NCI-H128 (cell line): ENCODE measurements around the gene PCDH9.
A peak's percentile ranks its signal among the peaks of the same experiment; 100 is the strongest.

Source experiments
- DNase-seq: peaks from one replicate; lab custom pipeline; 2025; ENCODE audit not compliant: unreplicated experiment; lab: John Stamatoyannopoulos, UW

Gene PCDH9

GRCh38 chr13:66853564-66853963 is 376.6 kb downstream of the PCDH9 start:
- no peak for DNase-seq

DNA sequence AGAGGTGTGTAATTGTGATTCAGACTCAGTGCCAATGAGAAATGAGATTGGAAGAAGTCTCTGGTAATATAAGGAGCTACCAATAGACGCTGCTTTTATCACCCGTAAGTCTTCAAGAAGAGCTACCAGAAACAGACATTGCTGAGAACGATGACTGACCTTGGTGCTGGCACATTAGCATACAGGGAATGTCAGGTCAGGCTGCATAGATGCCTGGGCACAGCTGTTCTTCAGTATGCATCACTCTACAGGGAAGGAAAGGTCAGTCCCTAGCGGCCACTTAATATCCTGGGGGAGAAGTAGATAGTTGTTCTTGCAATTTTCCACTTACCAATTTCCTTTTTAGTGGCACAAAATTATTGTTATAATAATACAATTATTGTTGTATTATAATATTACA is 380.4 kb downstream of the PCDH9 start:
- DNase-seq = no peak

DNA sequence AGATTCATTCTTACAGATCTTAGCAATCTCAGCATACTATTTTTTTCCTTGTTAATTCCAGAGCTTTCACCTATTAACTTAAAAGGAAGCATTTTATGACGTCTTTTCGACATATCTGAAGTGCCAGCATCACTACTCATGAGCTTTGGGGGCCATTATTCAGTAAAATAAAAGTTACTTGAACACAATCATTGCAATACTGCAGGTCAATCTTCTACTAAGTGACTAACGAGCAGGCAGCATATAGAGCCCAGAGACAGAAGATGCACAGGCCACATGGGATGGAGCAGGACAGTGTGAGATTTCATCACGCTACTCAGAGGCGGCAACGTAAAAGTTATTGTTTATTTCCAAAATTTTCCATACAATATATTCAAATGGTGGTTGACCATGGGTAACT is 382.6 kb downstream of the PCDH9 start:
- DNase-seq = no peak

DNA sequence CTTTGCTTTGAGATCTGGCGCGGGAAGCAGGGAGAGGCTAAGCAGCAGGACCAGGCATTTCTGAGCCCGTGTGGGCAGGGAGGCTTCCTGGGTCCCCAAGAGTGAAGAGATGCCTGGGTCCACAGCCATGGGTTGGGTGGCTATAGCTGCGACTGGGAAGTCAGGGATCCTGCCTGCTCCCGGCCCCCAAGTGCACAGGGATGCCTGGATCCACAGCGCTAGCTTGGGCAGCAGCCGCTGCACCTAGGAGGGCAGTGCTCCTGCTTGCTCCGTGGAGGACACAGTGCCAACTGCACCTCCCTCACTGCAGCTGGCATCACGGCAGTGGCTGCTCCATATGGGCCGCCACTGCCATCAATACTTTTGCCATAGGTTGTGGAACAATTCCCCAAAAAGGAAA is 384.7 kb downstream of the PCDH9 start:
- no peak for DNase-seq

DNA sequence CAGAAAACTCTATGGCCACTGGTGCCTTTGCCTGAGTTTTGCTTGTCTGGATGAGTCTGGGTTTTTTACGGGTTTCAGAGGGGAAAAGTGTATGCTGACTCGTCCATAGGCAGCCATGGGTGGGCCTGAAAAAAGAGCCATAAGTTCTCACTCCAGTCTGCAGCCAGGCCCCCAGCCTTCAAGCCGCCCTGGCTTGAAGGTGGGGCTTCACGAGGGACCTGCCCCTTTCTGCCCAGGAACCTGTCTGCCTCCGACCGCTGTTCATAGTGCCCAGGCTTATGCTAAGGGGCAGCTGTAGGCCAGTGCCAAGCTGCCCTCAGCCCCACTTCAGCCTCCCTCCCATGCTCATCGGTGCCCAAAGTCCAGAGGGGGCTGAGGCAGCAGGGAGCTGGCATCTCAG is 385.2 kb downstream of the PCDH9 start:
- DNase-seq = no peak

DNA sequence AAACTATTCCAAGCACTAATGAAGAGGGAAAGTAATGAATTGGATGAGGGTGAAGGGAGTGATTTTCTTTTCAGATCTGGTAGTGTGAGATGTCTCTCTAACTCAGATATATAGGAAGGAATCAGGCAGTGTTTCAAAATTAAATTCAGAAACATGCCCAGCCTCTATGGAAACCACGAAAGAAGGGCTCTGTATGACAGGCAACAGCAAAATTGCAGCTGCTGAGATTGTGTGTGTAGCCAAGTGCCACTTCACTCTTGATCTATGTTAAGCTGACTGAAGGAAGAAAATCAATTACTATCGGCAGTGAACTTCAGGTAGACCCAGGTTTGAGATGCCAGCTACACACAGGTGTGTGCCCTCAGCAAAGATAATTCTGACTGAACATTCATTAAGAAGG is 387.4 kb downstream of the PCDH9 start:
- peak; percentile 14 for DNase-seq

DNA sequence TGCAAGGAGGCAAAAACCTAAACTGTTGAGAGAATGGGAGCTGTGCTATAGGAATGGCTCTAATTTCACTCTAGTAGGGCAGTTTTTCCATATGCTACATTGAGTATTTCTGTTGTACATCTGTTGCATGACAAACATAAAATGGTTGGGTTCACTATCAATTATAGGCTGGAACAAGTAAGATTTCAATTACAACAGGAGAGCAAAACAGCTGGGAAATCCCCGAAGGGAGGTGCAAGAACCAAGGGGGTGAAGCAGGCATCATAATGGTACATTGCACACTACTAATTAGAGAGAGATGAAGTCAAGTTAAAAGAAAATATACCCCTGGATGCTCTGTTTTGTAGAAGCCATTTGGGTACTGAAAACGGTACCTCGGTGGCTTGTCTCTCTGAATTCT is 389.5 kb downstream of the PCDH9 start:
- DNase-seq = no peak

GRCh38 chr13:66837246-66837645 is 392.9 kb downstream of the PCDH9 start:
- no peak for DNase-seq

DNA sequence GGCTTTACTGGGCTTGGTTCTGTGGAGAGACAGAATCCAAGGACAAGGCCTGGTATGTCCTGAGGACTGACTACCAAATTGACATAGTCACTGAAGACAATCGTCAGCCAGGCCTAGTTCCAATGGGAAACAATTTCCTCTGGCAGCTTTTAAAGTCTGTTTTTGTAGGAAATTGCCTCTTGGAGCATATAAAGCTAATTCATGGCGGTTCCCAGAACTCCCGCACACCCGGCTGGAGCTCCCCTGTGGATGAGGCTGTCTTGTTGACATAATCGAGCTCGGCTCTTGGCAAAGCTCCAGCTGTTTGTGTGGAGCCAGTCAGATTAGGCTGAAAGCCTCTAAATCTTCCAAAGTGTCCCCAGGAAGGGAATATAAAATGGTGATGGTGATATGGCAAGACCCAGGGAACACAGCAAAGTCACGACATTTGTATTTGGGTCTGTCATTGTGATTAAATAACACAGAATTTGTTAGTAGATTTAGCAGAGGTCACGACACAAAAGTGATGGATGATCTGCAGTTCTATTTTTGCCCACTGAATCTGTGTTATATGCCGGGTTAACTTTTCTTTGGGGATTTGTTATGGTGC is 395.0 kb downstream of the PCDH9 start:
- peak; percentile 75 for DNase-seq

DNA sequence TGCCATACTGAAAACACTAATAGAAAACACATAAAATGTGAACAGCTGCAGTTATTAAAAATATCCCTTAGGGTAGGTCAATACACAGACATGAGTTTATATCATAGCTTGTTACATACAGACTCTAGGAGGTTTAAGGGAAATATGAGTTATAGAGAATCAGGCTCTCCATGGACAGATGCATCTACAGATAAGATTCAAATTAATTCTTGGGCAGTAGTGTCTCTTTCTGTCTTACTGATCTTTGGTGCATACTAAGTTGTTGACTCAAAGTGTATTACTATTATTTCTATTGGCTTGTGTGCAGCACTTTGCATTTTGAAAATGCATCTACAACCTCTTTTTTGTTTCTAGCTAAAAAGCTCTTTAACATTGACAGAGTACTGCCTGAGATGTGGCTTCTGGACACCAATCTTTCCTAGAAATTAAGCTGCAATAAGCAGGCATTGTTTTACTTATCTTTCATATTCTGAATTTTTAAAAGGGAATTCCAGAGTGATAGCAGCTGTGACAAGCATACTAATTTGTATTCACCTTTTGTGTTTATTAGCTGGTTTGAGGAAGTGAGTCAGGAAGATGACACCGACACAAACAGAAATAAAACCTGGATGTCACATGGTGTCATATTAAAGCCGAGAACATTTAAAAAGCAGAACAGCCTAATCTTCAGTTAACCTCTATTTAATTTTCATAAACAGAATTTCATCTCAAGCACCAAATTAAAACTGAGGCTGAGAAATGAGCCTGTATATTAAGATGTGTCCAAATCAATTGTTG is 399.0 kb downstream of the PCDH9 start:
- no peak for DNase-seq

DNA sequence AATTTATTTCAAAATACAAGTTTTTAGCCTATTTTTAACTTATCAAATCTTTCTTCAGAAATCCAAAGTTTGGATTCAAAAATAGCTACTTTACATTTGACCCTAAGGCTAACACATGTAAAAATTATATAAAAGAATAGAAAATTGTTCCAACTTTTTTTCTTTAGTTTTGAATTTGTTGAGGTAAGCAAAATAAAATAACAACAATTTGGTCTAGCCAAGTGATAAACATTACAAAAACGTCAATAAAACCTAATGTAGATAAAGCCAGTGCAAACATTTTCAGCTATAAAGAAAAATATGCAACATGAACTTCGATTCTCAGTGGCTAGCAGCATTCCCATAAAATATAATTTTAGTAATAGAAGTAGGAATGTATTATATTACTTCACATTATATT is 400.3 kb downstream of the PCDH9 start:
- DNase-seq = no peak

GRCh38 chr13:66826398-66826797 is 403.7 kb downstream of the PCDH9 start:
- DNase-seq = no peak

GRCh38 chr13:66821551-66821950 is 408.6 kb downstream of the PCDH9 start:
- DNase-seq = no peak

DNA sequence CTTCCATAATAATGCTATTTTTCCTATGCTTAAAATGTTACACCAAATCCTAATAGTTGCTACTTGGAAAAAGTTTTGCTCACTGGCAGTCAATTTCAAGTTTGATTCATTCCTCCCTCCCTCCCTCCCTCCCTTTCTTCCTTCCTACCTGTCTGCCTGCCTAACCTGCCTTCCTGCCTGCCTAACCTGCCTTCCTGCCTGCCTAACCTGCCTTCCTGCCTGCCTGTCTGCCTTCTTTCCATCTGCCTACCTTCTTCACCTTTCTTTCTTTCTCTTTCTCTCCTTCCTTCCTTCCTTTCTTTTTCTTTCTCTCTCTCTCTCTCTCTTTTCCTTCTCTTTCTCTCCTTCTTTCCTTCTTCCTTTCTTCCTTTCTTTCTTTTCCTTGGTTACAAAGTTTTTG is 418.7 kb downstream of the PCDH9 start:
- DNase-seq = no peak

DNA sequence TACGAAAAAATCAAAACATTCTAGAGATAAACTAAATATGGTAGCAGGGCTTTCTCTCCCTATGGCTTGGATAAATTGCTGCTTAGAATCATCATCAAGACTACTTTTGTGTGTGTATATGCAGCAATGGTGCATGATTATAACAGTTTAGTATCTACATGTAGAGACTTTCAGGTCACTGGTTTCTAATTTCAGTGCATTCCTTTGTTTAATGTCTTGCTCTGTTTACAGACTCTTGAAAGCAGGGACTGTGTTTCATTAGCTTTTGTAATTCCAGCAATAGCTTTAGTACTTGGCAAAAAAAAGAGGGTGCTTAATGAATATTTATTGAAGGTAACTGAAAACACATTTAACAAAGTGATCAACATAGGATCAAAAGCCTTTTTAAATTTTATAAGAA is 420.7 kb downstream of the PCDH9 start:
- no peak for DNase-seq

- DNase-seq = no peak
These were observed 422.9 kb downstream of the PCDH9 start for GRCh38 chr13:66807251-66807650.

- DNase-seq = no peak
These were observed 424.5 kb downstream of the PCDH9 start for GRCh38 chr13:66805657-66806056.

DNA sequence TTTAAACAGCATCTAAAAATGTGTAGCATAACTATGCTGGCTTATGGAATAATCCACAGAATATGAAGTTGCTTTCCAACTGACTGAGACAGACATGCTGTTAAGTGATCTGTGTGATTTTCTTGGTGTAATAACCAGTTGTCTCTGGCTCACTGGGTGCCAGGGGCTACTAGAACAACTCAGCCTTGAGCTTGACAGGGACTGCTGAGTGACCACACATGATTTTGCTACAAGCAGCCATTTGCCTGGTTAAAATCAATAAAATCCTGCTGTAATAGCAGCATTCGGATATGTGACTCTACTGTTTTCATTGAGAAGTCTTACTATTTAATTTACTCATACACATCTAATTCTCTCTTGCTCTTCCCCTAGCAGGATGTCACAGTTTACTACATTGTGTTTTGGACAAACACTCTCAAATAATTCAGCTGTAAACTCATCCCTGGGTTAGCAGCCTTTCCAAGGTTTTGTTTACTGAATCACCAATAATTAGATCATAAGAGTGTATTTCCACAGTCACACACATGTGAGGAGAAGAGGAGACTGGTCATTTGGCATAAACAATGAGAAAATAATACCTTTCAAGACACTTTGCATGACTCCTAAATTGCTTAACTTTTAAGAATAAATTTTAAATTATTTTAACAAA is 426.2 kb downstream of the PCDH9 start:
- no peak for DNase-seq

DNA sequence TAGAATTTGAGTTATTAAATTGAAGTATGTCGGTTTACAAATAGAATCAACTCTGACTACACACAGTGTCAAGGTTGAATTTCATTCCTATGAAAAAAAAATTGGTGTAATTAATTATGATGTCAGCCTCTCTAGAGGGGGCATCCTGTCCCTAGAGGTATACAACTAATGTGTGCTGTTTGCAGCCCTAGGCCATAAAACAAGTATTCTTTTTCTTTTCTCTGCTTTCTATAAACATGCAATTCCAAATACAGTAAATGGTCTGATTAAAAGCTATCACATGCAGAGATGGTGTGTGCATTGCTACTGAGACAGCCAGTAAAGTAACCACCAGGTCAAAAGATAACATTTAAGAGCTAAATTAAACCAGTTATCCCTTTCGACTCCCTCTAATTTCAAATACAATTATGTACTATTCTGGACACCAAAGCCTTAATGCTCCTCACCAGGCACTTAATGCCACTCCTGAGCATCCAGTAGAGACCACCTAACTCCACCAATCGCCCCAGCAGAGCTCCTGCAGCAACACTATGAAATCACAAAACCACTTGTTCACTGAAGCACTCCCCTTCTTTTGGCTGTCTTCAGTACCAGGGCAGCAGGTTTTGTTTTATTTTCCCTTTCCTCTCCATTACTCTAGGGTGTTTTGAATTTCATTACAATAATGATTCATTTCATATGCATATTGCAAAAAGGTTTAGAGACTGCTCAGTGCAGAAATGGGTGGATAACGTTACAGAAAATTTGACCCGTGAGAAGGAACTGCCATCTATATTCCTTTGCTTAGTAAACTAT is 426.9 kb downstream of the PCDH9 start:
- no peak for DNase-seq

- no peak for DNase-seq
These were observed 434.5 kb downstream of the PCDH9 start for GRCh38 chr13:66795636-66796035.

GRCh38 chr13:66794340-66795031 is 435.6 kb downstream of the PCDH9 start:
- no peak for DNase-seq
